NCI-H748 treated with DMSO at 0.1 percent for 48 hours (cell line): ENCODE measurements around the gene FBXW11.

Experiments used
- DNase-seq: peaks from one replicate; lab custom pipeline; 2025; lab: John Stamatoyannopoulos, UW

The FBXW11 gene

DNA sequence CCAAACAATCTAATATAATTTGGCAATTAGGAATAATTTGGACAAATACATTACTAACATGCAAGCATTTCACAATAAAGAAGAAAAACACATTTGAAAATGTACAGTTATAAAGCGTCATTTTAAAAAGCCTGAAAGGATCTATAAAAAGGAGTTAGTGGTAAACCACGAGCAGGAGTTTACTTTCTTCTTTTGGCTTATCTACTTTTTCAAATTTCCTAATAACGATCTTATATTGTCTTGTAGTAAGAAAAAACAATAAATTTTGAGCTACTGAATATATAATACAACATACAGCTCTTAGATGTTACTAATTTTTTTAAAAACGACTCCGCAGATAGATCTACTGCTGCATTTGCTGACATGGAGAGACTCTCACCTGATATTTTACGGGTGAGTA is 141.0 kb downstream of the FBXW11 start:
- no peak for DNase-seq

DNA sequence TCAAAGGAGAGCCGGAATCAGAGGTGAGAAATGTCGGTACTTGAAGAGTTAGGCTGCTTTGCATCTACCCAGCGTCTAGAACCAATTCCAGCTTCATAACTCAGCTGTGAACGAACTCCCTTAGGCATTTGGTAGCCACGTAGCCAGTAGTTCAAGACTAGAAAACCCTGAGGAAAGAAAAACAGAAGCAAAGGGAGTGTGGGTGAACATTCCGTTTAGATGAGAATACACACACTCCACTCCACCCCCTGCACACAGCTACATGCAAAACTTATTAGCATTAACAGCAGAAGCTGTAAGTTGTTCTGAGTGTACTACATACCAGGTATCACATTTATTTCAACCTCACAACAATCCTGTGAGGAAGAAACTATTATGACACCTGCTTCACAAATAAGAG is 142.5 kb downstream of the FBXW11 start:
- DNase-seq: no peak

DNA sequence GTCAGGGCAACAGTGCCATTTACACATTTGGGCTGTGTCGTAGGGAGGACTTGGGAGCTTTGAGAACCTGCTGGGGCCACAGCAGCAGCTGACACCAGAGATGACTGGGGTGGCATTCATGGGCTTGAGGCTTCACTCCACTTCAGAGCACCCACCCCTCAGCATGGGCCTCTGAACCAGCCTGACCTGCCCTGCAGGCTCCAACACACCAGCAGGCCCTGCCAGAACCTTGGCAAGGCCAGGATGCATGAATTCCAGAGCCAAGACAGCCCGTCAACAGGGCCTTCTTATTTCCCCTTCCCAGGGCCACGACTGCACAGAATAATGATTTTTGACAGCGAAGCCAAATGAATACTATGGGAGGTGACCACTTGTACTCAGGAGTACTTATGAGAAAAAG is 143.8 kb downstream of the FBXW11 start:
- no peak for DNase-seq

DNA sequence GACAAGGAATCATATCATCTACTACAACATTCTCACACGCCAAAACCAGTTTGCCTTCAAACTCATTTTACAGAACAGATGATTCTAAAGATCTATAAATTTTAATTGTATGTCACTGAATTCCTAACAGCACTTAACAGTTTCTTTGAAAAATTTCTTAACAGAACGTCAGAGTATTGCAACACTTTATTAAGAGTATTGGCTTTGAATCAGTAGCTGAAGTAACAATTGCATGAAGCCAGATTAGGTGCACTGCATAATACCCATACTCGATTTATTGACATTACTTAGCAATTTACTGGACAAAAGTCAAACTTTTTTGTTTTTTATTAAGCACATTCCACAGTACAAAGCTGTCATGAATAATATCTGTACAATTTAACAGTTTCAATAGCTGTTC is 145.1 kb downstream of the FBXW11 start:
- DNase-seq: no peak

DNA sequence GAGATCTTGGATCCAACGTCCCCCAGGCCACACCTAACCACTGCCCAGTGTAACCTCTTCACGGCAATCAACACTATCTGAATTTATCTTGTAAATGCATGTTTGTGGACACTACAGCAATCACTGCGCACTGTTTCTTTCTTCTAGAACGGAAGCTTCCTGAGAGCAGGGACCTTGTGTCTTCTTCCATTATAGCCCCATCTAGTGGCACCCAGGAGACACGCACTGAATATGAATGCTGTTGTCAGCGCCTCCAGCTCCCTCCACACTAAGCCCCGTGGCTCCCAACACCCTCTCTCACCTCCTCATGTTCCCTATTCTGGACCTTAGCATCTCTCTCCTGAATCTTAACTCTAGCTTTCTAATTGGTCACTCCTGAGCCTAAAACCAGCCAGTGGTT is 148.1 kb downstream of the FBXW11 start:
- no peak for DNase-seq

DNA sequence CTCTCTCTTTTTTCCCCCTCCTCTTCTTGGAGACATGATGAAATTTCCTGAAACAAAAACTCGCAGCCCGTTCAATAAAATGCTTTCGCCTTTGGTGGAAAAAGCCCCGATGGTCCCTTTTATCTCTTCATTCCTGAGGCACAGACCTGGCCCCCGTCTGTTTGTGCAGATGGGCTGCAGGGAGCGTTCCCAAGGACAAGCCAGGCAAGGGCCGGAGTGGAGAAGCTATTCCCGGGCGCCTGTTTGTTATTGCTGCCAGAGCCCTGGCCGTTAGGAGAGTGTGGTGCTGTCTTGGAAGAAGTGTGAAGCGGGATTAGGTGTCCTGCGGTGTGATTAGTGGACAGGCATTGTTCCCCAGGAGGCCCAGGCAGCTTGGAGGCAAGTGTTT is 149.0 kb downstream of the FBXW11 start:
- no peak for DNase-seq

DNA sequence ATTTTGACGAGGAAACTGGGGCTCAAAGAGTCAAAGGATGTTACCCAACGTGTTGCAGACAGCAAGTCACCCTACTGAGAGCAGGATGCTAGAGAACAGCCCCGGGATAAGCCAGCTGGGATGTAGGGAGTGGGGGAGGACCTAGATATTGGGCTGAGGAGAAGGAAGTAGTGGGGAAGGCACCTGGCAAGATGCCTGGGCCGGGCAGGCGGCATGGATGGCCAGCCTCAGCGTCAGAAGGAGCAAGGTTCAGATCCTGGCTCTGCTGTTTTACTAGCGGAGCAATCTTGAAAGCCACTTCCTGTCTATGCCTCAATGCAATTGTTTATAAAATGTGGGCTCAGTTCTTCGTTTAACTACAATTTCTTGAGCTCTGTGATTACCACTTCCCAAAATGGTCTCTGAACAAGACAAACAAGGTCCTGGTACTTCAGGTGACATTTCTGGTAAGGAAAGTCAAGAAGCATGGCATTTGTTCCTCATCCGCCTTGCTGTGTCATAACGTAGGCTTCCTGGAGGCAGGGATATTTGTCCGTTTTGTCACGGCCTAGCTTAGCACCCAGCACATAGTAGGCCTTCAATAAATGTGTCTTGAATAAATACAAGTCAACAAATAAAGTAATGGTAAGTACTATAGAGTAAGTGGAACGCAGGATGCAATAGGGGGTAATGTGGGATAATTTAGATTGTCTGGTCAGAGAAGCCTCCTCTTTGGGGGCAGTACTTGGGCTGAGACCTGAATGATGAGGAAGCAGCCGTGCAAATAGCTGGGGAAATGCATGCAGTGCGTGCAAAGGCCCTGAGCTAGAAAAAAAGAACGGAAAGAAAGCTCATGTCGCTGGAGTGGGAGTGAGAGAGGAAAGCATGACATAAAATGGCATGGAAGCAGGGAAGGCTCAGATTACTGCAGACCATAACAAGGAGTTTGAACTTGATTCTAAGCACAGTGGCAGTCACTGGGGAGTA is 150.4 kb downstream of the FBXW11 start:
- no peak for DNase-seq

DNA sequence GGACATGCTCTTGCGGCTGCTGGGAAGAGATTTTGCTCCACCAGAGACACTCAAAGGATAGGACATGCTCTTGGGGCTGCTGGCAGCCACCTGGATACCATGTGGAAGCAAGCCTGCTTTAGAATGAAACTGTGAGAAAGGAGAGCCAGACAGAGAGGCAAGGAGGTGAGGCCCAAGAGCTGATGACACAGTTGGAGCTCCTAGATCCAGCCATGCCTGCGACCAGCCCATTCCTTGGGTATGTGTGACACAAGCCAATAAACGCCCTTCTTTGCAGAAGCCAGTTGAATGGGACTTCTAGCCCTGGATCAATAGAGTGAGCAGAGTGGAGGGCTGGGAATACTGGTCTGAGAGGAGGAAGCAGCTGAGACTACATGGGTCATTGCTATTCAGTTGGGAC is 151.2 kb downstream of the FBXW11 start:
- no peak for DNase-seq

DNA sequence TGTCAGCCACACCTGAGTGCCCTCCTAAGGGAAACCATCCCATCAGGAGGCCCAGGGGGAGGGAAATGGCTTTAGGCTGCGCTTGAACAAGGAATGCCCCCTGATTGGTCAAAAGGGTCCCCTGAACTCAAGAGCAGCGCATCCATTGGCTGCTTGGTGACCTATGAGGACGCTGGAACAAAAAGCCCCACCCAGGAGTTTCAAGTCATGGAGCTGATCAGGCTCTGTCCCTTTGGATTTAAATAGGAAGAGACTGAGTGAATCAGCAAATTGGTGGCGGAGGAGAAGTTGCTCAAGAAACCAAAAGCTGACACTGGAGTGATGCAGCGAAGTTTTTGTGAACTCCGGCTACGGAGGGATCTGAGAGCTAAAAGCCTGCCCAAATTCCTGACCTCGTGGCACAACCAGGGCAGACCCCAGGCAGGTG is 154.2 kb downstream of the FBXW11 start:
- DNase-seq: no peak

DNA sequence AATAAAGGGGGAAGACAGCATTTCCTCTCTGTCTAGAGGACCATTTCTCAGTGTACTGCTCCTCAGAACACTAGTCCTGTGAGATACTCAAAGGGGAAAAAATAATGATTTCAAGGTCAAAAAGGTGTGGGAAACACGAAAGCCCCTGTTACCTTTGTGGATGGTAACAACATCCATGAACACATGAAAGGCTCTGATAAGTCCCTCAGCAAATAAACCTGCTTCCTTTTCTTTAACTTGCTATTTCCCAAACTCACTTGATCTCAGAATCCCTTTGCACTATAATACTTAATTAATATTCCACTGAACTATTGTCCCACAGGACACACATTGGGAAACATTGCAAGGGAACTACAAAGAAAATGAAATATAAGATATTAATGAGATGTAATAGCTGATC is 155.2 kb downstream of the FBXW11 start:
- DNase-seq: no peak

DNA sequence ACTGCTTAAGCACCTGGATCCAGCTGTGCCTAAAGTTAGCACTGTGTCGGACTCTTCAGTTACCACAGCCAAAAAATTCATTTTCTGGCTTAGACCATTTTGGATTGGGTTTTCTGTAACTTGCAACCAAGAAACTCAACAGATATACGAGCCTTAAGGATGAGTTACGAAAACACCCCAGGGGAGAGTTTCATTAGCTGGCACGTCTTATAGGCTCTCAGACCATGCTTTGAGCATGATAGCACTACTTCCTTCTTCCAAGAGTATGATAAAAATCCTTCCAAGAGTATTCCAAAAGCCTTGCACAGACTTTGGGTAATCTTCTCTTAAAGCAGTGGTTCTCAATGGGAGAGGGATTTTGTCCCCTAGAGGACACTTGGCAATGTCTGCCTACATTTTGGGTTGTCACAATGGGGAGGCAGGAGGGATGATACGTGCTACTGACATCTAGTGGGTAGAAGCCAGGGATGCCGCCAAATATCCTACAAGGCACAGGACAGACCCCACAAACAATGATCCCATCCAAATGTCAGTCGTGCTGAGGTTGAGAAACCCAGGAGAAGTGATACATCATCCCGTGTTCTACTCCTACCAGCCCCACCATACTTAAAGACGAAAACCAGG is 156.0 kb downstream of the FBXW11 start:
- no peak for DNase-seq

DNA sequence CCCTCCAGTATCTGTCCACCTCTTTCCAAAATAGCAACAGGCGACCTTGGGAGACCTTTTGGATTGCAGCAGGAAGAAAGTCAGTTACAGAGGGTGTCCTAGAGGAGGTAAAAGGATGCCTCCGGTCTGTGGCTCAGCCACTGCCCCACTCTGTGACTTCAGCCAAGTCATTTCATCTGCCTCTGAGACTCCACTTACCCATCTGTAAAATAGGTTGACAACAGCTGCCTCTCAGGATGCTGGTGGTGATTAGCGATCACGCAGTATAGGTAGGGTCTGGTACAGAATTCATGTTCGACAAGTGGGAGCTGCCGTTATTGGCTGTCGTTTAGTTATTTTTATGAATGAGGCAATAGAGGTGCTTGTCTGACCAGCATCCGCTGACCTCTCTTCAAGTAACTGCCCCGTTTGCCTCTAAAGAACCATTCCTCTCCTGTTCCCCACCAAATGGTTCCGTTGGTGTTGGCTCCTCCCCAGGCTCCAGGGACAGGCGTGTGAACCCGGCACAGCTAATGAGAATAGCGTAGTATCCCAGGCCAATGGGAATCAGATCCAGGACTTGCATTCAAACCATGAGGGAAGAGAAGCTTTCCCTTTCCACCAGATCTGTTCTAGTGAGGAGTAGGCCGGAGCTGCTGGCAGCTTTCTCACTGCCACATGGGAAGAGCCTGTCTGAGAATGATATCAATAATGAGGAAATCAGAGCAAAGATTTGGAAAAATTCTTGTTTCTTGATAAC is 156.7 kb downstream of the FBXW11 start:
- DNase-seq: no peak

DNA sequence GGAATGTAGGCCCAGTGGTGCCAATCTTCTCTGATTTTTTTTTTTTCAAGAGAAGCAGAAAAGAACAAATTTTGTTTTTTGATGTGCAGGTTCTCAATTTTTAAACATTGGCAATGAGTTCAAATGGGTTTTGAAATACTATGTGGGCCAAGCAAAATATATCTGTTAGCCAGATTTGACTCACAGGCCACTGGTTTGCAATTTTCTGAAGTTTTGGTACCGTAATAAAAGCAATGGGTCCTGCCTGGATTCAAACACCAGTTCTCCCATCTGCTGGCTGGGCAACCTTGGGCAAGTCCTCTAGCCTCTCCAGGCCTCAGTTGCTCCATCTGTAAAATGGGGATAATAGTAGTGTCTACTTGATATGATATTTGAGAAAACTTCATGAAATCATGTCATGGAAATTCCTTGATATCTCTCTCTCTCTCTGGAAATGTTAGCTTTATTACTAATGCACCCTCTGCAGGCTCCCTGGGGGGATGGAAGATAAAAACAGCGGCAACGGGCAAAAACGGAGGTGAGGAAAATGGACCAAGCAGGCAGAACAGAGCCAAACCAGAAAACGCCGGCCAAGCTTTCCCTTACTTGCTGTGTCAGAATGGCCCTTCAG is 157.4 kb downstream of the FBXW11 start:
- DNase-seq: no peak

DNA sequence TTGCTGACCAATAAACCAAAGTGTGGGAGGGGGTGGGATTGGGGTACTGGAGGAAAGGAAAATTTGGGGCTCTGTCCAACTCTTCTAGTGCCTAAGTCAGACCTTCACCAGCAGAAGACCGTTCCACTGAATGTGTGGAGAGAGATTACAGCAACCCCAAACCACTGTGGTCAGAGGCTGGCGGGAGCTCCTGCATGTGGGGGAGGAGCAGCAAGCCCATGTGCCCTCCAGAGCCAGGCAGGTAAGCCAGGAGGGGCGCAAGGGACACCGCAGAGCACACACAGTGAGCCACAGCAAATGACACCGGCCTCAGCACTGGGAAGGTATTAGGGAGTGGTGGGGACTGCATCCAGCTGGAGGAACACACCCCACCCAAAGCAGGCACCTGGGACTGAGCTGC is 158.0 kb downstream of the FBXW11 start:
- no peak for DNase-seq

DNA sequence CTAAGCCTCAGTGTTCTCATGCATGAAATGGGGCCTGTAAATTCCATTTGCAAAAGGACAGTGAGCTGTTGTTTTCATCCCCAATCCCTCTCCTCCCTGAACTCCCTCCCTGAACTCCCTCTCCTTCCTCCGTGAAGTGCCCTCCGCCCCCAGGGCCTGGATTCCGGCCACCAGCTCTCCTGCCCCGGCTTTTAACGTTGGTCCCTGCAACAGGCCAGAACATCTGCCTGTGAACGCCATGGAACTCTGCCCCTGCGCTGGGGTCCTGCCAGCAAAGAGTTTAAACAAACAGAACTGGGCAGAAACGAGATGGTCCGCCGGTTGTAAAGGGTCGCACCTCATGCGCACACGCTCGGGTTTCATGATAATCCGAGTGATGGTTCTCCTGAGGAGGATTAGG is 158.4 kb downstream of the FBXW11 start:
- no peak for DNase-seq

DNA sequence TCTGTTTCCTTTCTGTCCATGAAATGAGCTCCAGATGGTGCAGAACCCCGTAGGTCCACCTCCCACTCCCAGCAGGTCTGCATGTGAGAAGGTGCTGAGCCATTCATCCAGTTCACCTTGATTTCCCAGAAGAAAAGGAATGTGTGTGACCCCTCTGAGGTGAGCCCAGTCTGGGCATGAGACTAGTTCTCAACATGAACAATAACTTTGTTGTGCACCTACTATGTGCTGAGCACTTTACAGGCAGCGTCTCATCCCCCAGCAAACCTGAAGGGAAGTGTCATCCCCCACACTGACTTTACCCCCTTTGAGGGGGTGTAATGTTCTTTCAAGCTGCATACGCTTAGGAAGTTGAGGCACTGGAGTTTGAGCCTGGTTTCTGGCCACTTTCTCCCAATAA is 159.4 kb downstream of the FBXW11 start:
- no peak for DNase-seq

DNA sequence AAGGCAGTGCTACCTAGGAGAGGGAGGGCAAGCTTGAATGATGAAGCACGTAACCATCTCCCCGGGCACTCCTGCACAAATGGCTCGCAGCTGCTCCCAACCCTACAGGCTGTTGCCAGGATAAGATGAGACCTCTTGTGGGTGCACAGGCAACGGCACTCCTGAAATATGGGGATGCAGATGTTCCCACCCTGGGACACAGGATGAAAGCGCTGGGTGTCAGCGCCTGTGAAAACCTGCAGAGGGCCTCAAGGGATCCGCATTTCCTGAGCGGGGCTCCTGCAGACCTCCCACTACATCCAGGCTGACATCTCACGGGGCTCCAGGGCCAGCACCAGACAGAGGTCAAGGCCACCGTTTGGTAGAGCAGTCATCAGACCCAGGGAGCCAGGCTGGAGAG is 160.1 kb downstream of the FBXW11 start:
- no peak for DNase-seq

DNA sequence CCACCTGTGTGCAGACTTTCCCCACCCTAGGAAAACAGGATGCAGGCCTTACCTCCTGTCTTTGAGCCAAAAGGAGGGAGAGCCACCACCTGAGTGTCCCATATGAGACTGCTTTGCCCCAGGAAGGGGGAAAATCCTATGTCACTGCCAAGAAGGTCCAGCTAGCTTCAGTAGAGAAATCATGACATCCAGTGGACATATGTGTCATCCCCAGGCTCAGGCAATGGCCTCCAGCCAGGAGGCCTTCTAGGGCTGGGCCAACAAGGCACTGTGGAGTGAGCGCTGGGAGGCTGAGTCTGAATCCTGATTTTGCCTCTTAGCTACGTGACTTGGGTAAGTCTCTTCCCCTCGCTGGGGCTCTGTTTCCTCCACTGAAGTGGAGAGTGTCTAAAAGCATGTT is 160.6 kb downstream of the FBXW11 start:
- no peak for DNase-seq

DNA sequence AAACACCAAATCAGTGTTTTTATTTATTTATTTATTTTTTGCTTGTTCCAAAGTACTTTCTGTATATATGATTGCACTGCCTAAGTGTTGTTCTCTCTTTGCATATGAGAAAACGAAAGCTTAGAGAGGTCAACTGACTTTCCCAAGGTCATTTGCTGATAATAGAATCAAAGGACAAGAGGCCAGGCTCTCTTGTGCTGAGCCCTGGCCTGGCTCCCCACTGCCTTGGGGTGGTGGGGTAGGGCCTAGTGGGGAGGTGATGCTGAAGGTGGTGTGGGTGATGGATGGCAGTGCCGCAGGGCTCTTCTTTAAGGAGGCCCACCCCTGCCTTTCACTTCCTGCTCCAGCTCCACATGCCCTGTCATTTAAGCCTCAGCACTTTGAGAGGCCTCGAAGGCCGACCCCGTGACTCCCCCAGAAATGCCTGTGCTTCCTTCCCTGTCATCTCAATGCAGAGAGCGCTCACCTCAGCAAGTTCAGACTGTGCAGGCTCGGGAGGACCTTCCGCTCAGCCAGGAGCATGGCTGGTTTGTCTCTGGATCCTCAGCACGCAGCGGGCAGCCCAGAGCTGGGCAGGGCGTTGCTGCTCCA is 161.3 kb downstream of the FBXW11 start:
- no peak for DNase-seq

DNA sequence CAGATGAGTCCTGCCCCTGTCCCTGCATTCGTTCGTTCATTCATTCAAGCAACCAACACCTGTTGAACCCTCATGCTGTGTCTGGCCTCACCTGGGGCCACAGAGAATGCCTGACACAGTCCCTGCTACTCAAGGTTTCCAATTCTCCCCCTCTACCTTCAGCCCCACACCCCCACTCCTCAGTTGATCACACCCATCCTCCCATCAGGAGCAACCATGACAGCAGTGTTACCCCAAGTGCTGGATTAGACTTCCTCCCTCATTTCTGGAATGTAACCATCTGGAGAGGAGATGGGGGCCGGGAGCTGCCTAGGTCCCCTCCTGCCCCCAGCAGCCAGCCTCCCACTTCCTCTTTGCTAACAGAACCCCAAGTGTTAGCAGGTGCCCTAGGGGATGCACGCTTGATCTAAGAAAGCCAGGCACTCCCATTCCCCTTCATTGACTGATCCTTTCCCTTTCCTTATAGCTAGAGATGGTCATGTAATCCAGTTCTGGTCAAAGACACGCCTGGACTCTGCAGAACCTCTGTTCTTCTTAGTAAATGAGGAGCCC is 163.6 kb downstream of the FBXW11 start:
- DNase-seq: no peak

DNA sequence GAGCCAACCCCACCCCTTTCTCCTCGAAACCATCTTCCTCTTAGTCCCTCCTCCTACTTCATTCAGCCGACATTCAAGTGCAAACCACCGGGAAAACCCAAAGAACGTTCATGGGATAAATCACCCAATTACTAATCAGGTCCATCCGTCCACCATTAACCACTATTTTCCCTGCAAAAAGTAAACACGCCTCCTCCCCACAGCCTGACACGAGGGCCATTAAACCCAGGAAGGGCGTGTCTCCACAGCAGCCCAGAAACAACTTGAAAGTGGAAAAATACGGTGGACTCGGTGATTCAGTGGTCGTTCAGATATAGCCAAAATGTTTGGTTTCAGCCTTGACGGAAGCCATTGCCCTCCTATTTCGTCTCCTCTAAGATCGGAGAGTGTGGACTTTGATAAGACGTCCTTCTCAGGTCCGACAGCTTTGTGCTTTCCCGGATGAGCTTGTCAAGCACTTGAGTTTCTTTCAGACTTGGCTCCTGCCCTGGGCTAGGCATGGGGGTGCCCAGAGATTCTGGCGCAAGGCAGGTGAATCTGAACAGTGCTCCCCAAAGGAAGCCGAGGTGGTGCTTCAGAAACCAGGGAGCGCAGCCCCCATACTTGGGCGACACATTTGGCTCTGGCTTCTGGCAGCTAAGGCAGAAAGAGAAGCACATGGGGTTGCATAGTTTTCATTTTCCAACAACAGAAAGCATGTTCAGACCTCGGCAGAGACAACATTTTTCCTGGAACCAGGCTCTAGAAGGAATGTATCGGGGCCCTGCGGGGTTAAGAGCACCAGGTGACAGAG is 164.3 kb downstream of the FBXW11 start:
- DNase-seq: peak; percentile 54
